Thoracic aorta (tissue), 2 donors: ENCODE data around the gene PAM. TPM values are rescaled to one million over a fixed set of nuclear protein-coding genes. Genes with fewer than 3 reads are reported as not detected.

ENCODE experiments used
- ATAC-seq: fragments of 150-250 bp; one replicate; pipeline ENCODE4 v1.8.0; 2017; ENCODE audit warnings: low read depth; ENCODE audit not compliant: insufficient number of reproducible peaks, low FRiP score
- DNase-seq: peaks from one replicate; pipeline ENCODE4 v3.0.0-alpha.2; 2020; ENCODE audit warnings: low spot score
- H3K27ac ChIP-seq, 2 donors: fragments of 200-600 bp; sonication (generic); 1 replicate in 1 of 2; 2 replicates in 1 of 2; pipeline ENCODE4 v1.5.1; 2016; ENCODE audit warnings: mild to moderate bottlenecking in 2 of 2, moderate library complexity in 2 of 2
- H3K27me3 ChIP-seq: fragments of 200-600 bp; sonication (generic); replicated peaks from 2 replicates; pipeline ENCODE4 v1.6.0; 2016; ENCODE audit warnings: mild to moderate bottlenecking; ENCODE audit not compliant: insufficient read depth
- H3K36me3 ChIP-seq: fragments of 200-600 bp; sonication (generic); one replicate; pipeline ENCODE4 v1.5.1; 2016
- H3K4me1 ChIP-seq, 2 donors: fragments of 200-600 bp; sonication (generic); 1 replicate in 1 of 2; 2 replicates in 1 of 2; pipeline versions ENCODE4 v1.5.1 to v1.6.0; 2016; ENCODE audit warnings: low read depth in 2 of 2, mild to moderate bottlenecking in 1 of 2; ENCODE audit not compliant: control insufficient read depth in 1 of 2
- H3K4me3 ChIP-seq: fragments of 200-600 bp; sonication (generic); 2 replicates; pipeline ENCODE4 v1.5.1; 2016; ENCODE audit warnings: mild to moderate bottlenecking
- H3K9me3 ChIP-seq: fragments of 200-600 bp; sonication (generic); 2 replicates; pipeline ENCODE4 v1.5.1; 2016
- CTCF ChIP-seq: fragments of 200-600 bp; sonication (generic); IDR thresholded peaks from one replicate; pipeline ENCODE4 v1.5.1; 2019; ENCODE audit warnings: antibody characterized with exemption
- total RNA-seq, 2 donors: library from RNA; depleted of rRNA; stranded (reverse); fragments of >200 nt; gene quantifications; one replicate each; pipeline versions ENCODE4 v1.1.0 to v1.2.3, GENCODE V29; 2016

Gene PAM
- total RNA-seq, 2 donors from 2014 or later, result 571 to 806 TPM

GRCh38 chr5:102830241-102830640, 75.1 kb downstream of the PAM start:
- Histone ChIP-seq H3K27ac (no peak overlapping the region), H3K4me3 (no peak overlapping the region), H3K9me3 (no peaks in the 10 kb centered on the region), H3K27me3 (no peaks in the 10 kb centered on the region), H3K4me1 (peaks cover 5 to 13% of the 10 kb centered on the region in 2 donors), H3K36me3 (no peaks in the 10 kb centered on the region)
- no peak for DNase-seq
- no peak for ATAC-seq
- TF ChIP-seq CTCF, result no peak

- no peak for ATAC-seq
These were observed 77.3 kb downstream of the PAM start for GRCh38 chr5:102832445-102832844.

GRCh38 chr5:102833146-102833545, 78.0 kb downstream of the PAM start:
- no peak for TF ChIP-seq CTCF
- Histone ChIP-seq H3K27me3 (no peaks in the 10 kb centered on the region), H3K4me1 (peaks cover 5 to 16% of the 10 kb centered on the region in 2 donors), H3K36me3 (no peaks in the 10 kb centered on the region), H3K27ac (no peak overlapping the region), H3K9me3 (no peaks in the 10 kb centered on the region), H3K4me3 (no peak overlapping the region)
- no peak for DNase-seq
- no peak for ATAC-seq

More at GRCh38 chr5:102832445-102832844, 77.3 kb downstream of the PAM start:
- H3K36me3 ChIP-seq, result no peaks in the 10 kb centered on the region
- no peak for DNase-seq
- H3K27me3 ChIP-seq, result no peaks in the 10 kb centered on the region
- no peak overlapping the region for H3K4me3 ChIP-seq
- no peak for TF ChIP-seq CTCF
- H3K27ac ChIP-seq, result no peak overlapping the region
- no peaks in the 10 kb centered on the region for H3K9me3 ChIP-seq
- peaks cover 5 to 16% of the 10 kb centered on the region in 2 donors for H3K4me1 ChIP-seq

GRCh38 chr5:102834438-102834964, 79.4 kb downstream of the PAM start:
- DNase-seq (no peak), ATAC-seq (no peak)
- Histone ChIP-seq H3K4me1 (peaks cover 5 to 16% of the 10 kb centered on the region in 2 donors), H3K9me3 (no peaks in the 10 kb centered on the region), H3K27ac (no peak overlapping the region), H3K4me3 (no peak overlapping the region), H3K36me3 (no peaks in the 10 kb centered on the region), H3K27me3 (no peaks in the 10 kb centered on the region)
- no peak for TF ChIP-seq CTCF

- ATAC-seq (no peak), DNase-seq (no peak)
- H3K4me3 ChIP-seq, result no peak overlapping the region
- H3K4me1 ChIP-seq, result peaks cover 5 to 16% of the 10 kb centered on the region in 2 donors
- no peaks in the 10 kb centered on the region for H3K36me3 ChIP-seq
- no peaks in the 10 kb centered on the region for H3K9me3 ChIP-seq
- no peak overlapping the region for H3K27ac ChIP-seq
- no peak for TF ChIP-seq CTCF
- H3K27me3 ChIP-seq, result no peaks in the 10 kb centered on the region
These were observed 80.6 kb downstream of the PAM start for GRCh38 chr5:102835717-102836116.
